Forelimb muscle (tissue), 1 donor: Measurements from ENCODE around the gene COX10. TPM values are rescaled to one million over a fixed set of nuclear protein-coding genes. Genes with fewer than 3 reads are reported as not detected.

Experiments used
- DNase-seq: peaks from one replicate; pipeline ENCODE4 v3.0.0-alpha.2; 2013; ENCODE audit warnings: low read depth
- polyA plus RNA-seq: library from polyadenylated mRNA; unstranded; fragments of 120-200 nt; gene quantifications from one replicate; pipeline ENCODE4 v1.2.1, GENCODE V29; 2013; ENCODE audit not compliant: insufficient read length

COX10 gene
- polyA plus RNA-seq, 1 donor, result 13.1 TPM

DNA sequence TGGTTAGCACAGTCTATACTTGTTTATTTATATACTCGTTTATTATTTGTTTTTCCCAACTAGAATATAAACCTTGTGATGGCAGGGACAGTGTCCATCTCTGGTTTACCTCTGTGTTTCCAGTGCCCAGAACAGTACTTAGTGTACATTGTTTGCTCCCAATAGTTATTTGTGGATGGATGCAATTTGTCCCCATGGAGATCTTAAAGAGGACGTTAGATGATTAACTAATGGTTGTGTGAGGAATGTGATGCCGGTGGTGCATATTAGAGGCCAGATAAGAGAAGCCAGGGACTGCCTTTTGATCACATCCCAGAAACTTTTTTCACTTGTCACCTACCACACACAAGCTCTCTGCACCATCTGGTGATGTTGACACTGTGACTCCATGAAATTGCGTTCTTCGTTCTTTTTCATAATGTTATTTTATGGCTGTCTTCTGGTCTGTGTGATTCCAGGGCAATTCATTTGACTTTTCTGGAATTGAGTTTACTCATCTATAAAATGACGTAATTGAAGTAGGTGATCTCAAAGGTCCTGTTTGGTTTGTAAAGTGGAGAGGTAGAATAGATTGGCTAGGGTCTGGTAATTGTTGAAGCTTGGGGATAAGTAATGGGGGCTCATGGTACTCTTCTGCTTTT is 1.2 kb downstream of the COX10 start:
- DNase-seq, result no peak

DNA sequence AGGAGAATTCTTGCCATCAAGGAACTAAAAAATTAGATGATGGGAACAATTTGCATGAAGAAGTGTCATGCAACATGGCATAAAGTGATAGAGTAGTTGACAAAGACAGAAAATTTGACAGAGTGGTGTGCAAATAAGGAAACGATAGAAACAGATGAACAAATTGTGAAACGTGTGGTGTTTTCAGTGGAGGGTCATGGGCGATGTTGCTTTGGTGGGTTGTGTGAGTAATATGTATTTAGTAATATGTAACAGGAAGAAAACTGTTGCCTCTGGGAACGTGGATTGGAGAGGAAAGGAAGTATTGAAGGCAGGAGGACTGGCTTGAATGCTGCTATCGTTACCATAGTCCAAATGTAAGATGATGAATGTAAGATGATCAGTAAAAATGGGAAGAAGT is 3.6 kb downstream of the COX10 start:
- no peak for DNase-seq

DNA sequence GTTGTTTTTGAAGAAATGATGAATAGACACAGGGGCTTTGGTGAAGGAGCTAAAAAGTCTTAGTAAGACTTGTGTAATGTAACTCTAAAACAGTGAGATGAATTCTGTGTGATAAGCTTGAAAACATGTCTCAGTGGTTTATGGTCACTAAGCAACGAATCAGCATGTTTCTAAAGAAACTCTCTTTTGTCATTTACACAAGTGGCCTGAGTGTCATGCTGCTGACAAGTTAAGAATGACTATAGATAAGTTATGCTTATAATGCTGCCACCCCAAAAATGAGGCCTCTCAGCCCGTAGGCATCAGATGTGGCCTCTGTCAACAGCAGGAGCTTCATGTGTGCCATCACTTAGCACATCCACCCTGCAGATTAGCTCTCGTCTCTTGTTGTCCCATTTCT is 8.7 kb downstream of the COX10 start:
- DNase-seq, result no peak

DNA sequence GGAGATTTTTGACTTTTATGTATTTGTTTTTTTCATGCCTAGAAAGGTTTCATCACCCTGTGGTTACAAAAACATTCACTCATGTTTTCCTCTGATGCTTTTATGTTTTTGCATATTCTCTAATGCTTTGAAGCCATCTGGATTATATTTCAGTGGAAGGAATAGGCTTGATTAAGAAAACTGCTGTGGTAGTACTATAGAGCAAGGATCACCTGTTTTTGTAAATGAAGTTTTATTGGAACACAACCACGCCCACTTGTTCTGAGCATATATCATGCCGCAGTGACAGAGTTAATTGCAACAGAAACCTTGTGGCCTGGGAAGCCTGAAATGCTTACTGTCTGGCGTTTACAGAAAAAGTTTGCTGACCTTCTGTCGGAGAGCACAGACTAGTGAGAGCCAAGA is 11.5 kb downstream of the COX10 start:
- DNase-seq, result no peak

DNA sequence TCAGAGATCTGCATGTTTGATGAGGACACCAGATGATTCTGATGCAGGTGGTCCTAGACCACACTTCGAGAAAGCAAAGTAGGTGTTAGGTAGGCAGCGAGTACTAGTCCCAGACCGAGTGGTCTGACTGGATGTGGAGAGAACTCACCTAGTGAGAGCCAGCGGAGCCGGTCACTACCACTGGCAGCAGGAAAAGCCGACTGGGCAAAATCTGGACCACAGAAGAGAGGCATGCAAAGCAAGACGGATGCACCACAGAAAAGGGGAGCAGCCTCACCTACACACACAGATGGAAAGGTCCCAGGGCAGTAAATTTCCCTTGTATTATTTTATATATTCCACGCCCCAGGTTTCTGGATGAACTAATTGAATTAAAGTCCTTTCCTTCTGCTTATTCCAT is 13.5 kb downstream of the COX10 start:
- no peak for DNase-seq

DNA sequence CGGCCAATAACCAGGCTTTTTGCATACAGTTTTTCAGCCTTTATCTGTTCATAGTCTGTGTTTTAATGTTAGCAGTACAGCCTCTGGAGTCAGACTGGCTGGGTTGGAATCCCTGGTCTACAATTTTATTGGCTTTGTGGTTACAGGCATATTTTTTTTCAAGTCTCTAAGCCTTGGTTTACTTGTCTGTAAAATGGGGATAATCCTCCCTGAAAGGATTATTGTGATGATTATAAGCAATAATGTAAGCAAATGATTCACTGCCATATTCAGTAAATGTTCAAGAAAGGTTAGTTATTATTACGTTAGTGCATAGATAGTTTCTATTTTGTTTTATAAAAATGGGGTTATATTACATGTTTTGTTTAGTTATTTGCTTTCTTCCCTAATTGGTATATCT is 15.7 kb downstream of the COX10 start:
- DNase-seq, result no peak

DNA sequence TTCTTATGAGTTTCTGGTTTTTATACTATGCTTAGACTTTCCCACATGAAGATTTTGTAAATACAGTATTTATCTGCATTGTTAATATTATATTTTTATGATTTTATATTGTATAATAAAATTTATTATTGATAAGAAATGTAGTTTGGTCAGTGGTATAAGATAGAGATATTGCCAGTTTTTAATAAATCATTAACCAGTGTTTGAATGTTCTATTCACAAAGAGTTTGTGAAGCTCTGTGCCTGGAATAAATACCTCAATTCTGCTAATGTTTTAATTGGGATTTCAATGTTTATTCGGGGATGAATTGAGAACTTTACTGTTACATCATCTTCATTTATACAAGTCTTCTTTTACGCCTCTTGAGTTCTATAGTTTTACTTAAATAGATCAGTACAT is 16.9 kb downstream of the COX10 start:
- DNase-seq, result no peak

DNA sequence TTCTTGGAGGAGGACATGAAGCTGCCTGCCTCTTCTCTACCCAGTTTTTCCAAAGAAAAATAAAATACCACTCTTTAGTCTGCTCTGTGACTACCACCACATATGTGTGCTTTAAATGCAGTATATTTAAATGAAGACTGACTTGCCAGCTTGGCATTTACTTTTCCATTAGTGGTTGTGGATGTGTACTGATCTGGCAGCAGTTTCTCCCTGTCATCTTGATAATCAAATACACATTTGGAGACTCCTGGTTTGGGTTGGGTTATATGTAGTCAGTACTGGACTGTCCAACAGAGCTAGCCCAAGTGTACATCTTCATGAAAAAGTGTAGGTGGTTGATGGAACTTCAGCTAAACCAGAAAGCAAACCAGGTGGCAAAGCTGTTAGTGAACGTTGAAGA is 19.9 kb downstream of the COX10 start:
- no peak for DNase-seq

DNA sequence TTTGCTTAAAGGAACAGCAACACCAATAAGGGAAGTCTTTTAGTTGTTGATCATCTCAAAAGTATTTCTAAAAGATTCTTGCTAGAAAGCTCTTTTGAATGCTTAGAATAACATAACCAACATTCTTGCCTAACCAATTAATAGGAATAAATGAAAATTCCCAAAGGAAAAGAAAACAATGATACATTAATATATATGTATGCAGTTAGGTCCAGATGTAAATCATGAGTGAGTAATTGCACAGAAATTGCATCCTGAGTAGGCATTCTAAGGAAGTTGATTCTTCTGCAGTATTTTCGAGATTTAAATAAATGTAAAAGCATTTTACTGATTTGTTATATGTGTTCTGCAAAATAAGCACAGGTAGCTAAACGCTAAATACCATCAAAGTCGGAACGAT is 22.1 kb downstream of the COX10 start:
- DNase-seq, result no peak

DNA sequence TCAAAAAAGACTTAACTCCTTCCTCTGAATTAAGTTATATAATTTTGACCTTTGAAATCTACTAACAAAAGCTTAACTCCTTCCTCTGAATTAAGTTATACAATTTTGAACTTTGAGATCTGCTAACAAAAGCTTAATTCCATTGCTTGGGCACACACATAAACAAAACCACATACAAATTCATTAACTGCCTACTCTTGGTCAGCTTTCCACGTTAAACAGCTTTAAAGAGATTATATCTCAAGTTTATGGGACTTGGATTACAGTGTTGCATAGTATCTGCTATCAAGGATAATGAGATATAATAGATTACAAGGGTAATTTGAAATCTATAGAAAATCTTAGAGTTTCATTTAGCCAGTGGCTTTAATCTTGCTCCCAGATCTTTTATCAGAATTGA is 23.5 kb downstream of the COX10 start:
- DNase-seq, result no peak

DNA sequence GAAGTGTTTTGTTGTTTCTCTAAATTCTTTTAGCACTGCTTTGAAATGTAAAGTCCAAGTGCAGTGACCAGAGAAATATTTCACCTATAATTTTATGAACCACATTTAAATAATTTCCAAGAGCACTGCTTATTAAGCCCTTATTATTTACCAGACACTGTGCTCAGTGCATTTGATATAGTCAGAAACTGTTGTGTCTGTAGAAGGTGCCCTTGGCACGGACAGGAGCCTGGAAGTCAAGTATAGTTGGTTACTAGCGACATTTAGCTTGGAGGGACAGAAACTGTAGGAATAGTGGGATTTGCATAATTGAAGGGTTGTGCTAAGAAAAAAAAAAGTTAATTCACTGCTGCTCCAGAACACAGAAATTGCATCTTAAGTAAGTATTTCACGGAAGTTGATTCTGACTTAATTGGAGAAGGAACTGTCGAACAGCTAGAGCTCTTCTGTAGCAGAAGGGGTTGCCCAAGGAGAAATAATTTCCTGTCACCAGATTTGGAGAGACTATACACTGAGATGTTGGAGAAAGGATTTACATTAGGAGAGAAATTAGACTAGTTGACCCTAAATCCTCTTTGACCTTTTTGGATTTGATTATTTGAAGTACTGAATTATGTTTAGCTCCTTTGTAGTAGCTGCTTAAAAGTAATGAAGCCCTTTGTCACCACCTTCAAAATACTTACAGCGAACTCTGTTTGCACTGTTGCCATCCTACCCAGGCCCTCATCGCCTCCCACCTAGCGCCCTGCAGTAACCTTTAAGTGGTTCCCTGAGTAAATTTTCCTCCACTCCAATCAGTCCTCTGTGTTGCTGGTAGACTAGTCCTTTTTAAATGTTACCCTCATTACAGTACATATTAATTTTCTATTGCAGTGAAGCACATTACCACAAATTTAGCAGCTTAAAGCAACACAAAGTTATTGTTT is 25.6 kb downstream of the COX10 start:
- no peak for DNase-seq

DNA sequence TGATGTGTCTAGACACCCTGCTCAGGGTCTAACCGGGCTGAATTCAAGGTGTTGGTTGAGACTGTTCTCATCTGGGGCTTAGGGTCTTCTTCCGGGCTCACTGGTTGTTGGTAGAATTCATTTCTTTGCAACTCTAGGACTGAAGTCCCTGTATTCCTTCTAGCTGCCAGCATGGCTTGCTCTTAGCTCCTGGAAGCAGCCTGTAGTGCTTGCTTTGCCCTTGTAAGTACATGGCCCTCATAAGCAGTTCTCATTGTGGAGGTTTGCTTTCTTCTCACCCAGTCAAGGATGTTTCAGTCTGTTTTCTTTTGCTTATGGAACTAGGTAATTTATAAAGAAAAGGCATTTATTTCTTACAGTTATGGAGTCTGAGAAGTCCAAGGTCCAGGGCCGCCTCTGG is 26.3 kb downstream of the COX10 start:
- no peak for DNase-seq

DNA sequence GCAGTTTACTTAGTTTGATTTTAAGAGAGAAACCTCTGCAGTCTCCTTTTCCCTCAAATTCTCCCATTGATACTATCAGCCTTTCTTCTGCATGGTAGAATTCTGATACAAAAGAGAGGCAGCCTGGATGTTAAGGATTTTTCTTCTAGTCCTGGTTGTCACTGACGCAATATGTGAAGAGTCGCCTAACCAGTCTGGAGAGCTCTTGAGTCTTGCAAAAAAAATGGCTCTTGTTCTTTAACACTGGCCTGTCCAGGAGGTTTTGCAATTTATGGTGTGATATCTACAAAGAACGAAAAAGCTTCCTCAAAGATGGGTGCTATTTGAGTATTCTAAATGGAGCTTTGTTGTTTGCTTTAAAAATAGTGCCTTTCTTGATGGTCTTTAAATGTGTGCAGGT is 28.9 kb downstream of the COX10 start:
- DNase-seq, result no peak

DNA sequence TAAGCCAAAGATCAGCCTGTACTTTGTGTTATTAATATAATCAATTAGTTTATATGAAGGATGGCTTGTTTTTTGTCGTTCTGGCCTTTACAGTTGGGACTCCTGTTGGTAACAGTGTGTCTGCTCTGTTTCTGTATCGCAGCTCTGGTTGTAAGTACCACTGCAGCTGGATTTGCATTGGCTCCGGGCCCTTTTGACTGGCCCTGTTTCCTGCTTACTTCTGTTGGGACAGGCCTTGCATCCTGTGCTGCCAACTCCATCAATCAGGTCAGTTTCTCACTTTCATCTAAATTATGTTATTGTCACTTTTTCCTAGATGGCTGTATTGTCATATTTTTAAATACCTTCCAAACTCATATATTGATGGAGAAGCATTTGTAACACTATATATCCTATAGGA is 32.7 kb downstream of the COX10 start:
- no peak for DNase-seq

DNA sequence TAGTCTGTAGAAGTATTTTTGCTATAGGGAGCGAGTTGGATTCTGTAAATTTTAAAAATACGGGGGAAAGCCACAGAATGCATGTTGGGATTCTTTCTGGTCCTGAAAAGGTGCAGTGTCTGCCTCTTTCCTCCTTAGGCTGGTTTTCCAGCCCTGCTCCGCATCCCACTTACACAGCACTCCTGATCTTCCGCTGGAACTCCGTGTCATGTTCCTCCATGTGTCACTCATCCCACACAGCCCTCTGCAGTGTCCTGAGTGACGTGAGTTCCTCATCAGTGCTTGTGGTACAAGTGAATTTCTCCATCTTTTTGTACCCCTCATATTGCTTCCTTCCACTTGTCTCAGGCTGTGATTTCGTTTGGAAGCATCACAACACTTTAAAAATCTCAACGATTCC is 34.5 kb downstream of the COX10 start:
- no peak for DNase-seq

DNA sequence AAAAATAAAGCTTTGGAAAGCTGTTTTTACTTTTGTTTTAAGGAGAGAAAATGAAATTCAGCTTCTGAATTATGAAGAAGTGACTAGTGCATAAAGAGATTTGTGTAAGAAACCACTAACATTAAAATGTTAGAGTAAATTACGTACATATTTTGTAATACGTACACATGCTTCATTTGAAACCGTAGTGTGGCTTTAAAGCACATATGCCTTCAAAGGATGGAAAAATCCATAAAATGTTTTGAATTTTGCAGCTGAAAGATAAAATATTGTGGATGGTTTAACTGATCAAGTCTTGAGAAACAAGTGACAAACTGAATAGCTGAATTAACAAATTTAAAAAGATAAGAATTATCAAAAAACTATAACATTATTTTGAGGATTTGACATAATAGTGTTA is 35.4 kb downstream of the COX10 start:
- DNase-seq, result no peak

DNA sequence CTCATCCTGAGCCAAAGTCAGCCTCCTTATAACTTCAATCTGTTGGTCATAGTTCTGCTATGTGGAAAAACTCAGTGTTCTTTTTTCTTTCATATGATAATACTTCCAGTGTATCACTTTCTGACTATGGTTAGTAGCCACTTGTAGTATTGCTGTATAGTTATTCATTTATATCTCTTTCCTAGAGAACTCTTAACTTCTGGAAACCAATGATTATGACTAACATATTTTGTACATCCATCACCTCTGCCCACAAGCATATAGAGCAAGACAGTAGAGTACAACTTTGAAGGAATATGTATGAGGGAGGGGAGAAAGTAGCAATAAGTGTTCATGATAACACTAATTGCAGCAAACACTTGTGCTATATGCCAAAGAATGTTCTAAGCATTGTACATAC is 38.6 kb downstream of the COX10 start:
- DNase-seq, result no peak

DNA sequence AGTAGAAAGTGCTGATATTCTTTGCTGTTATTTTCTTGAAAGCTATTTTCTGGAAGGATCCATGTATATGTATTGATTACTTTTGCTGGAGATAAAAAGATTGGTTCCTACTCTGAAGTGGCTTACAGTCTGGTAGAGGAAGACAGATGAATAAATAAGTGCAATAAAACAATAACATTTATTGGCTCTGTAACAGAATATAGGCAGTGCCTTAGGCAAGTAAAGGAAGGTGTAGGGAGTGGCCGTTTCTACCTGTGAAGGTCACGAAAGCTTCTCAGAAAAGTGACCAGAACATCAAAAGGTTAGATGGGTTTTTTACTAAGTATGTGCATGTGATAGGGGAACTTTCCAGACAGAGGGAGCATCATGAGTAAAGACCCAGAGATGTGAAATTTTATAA is 43.1 kb downstream of the COX10 start:
- DNase-seq, result no peak

DNA sequence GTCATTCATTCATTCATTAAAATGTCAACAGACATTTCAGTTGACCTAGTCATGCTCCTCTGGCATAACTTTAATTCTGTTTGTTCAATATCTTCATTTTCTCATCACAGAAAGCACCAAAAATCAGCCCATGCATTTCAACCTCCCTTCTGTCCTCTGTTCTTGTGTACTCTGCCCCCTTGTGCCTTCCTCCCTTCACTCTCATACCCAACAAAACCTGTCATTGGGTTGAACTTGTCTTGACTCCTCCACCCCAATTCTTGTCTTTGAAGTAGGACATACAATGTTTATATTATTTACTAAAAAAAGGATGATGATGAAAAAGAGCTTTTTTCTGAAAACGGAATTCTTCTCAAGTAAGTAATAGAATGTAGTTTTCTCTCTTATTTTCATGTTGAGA is 43.8 kb downstream of the COX10 start:
- no peak for DNase-seq

DNA sequence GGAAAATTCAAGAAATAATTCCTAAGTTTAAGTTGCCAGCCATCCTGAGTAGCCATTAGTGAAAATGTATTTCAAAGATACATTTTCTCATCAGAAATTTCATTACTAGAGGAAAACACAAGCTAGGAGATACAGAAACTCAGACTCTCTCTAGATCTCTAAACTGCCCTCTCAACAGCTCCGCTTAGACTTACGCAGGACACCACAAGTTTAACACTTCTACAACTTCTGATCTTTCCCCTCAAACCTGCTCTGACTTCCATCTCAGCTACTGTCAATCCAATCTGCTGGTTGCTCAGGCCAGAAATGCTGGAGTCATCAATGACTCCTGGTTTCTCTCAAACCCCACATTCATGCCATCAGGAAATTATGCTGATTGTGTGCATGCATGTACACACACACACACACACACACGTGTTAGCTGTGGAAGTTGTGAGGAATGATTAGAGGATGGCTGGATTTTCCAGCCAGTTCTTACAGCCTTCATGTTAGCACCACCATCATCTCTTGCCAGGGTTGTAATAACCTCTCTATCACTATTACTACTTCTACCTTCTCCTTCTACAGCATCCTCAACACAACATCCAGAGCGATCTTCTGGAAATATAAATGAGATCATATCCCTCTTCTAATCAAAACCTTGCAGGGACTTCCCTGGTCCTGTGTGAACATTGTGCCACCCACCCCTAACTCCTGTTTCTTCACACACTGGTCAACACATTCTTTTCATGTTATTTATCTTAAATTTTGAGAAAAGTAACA is 47.1 kb downstream of the COX10 start:
- no peak for DNase-seq

DNA sequence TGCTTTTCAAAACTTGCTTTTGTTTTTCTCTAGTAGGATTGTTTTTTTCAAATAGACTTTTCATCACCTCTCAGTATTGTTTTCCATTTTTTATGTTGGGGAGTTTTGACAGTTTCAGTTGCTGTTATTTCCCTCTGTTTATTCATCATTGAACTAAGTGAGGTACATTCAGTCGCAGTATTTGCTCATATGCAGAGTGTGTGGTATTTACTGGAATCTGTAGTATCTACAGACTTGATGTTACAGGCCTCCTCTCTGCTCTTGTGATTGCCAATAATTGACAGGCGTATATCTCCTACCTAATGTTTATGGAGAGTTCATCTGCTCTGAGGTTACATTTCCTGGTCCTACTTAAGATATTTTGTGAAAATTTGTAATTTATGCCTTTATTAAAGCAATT is 49.6 kb downstream of the COX10 start:
- no peak for DNase-seq

DNA sequence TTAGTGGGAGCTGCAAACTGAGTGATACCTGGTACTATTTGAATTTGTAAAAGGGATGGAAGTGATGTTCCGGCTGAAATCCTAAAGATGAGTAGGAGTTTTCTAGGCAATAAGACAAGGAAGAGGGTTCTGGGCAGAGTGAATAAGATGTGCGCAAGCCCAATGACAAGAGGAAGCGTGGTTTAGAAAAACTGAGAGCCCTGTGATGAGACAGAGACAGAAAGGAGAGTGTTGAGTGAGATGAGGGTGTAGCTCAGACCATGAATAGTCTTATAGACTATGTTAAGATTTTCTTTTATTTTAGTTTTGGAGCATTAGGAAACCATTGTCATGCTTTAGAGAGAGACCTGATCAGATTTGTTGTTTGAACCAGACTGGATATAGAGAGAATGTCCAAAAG is 50.2 kb downstream of the COX10 start:
- DNase-seq, result no peak

DNA sequence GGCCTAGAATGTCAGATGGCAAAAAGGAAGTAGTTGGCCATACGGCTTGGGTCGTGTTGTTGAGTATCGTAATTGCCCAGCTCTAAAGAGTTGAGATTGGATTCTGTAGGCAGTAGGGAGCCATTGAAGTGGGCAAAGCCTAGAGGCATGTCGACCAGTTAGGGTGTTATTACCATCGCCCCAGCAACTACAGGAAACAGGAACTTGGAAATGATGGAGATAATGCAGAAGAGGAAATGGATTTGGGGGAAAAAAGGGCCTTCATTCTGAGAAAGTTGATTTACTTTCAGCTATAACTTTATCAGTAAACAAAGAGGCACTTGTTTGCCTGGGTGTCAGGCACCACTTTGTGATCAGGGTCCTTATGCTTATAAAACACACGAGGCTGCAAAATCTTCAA is 52.6 kb downstream of the COX10 start:
- no peak for DNase-seq
